ENCODE results near the gene TRAPPC10. TPM values are rescaled to one million over a fixed set of nuclear protein-coding genes. Genes with fewer than 3 reads are reported as not detected.
A peak's percentile ranks its signal among the peaks of the same experiment; 100 is the strongest.

The TRAPPC10 gene
- total RNA-seq, 1 donor from 2014 or later = 41.7 TPM

GRCh38 chr21:44074315-44074958 lies 62.3 kb downstream of the TRAPPC10 start:
- Mint-ChIP-seq H3K27me3 (ENCODE audit: unreplicated experiment) (no peaks in the 10 kb centered on the region), H3K4me3 (ENCODE audit: unreplicated experiment) (no peak overlapping the region), H3K36me3 (ENCODE audit: unreplicated experiment) (peaks cover 31% of the 10 kb centered on the region), H3K27ac (ENCODE audit: unreplicated experiment) (no peak overlapping the region), H3K9me3 (ENCODE audit: unreplicated experiment) (no peaks in the 10 kb centered on the region), H3K4me1 (ENCODE audit: unreplicated experiment) (no peaks in the 10 kb centered on the region)
- TF ChIP-seq CTCF (IDR thresholded peaks at IDR 0.05) = no peak
- no peak for DNase-seq (ENCODE audit: extremely low spot score, unreplicated experiment)

GRCh38 chr21:44076316-44076715 lies 64.2 kb downstream of the TRAPPC10 start:
- H3K4me3 Mint-ChIP-seq (ENCODE audit: unreplicated experiment) = no peak overlapping the region
- H3K9me3 Mint-ChIP-seq (ENCODE audit: unreplicated experiment) = no peaks in the 10 kb centered on the region
- H3K4me1 Mint-ChIP-seq (ENCODE audit: unreplicated experiment) = no peaks in the 10 kb centered on the region
- no peaks in the 10 kb centered on the region for H3K27me3 Mint-ChIP-seq (ENCODE audit: unreplicated experiment)
- DNase-seq (ENCODE audit: extremely low spot score, unreplicated experiment) = no peak
- peaks cover 40% of the 10 kb centered on the region for H3K36me3 Mint-ChIP-seq (ENCODE audit: unreplicated experiment)
- TF ChIP-seq CTCF (IDR thresholded peaks at IDR 0.05) = no peak
- no peak overlapping the region for H3K27ac Mint-ChIP-seq (ENCODE audit: unreplicated experiment)

GRCh38 chr21:44078411-44078981 lies 66.4 kb downstream of the TRAPPC10 start:
- H3K27ac Mint-ChIP-seq (ENCODE audit: unreplicated experiment) = no peak overlapping the region
- no peak for TF ChIP-seq CTCF (IDR thresholded peaks at IDR 0.05)
- no peaks in the 10 kb centered on the region for H3K27me3 Mint-ChIP-seq (ENCODE audit: unreplicated experiment)
- no peak overlapping the region for H3K4me3 Mint-ChIP-seq (ENCODE audit: unreplicated experiment)
- peaks cover 57% of the 10 kb centered on the region for H3K36me3 Mint-ChIP-seq (ENCODE audit: unreplicated experiment)
- no peaks in the 10 kb centered on the region for H3K4me1 Mint-ChIP-seq (ENCODE audit: unreplicated experiment)
- no peaks in the 10 kb centered on the region for H3K9me3 Mint-ChIP-seq (ENCODE audit: unreplicated experiment)
- DNase-seq (ENCODE audit: extremely low spot score, unreplicated experiment) = no peak

- Mint-ChIP-seq H3K4me3 (ENCODE audit: unreplicated experiment) (no peak overlapping the region), H3K4me1 (ENCODE audit: unreplicated experiment) (no peaks in the 10 kb centered on the region), H3K27ac (ENCODE audit: unreplicated experiment) (no peak overlapping the region), H3K36me3 (ENCODE audit: unreplicated experiment) (peaks cover 59% of the 10 kb centered on the region), H3K9me3 (ENCODE audit: unreplicated experiment) (no peaks in the 10 kb centered on the region), H3K27me3 (ENCODE audit: unreplicated experiment) (no peaks in the 10 kb centered on the region)
- no peak for DNase-seq (ENCODE audit: extremely low spot score, unreplicated experiment)
- no peak for TF ChIP-seq CTCF (IDR thresholded peaks at IDR 0.05)
Measured at GRCh38 chr21:44079446-44079845, 67.3 kb downstream of the TRAPPC10 start.

GRCh38 chr21:44079846-44080245 lies 67.7 kb downstream of the TRAPPC10 start:
- no peaks in the 10 kb centered on the region for H3K9me3 Mint-ChIP-seq (ENCODE audit: unreplicated experiment)
- no peak for TF ChIP-seq CTCF (IDR thresholded peaks at IDR 0.05)
- H3K27me3 Mint-ChIP-seq (ENCODE audit: unreplicated experiment) = no peaks in the 10 kb centered on the region
- H3K36me3 Mint-ChIP-seq (ENCODE audit: unreplicated experiment) = peaks cover 57% of the 10 kb centered on the region
- H3K27ac Mint-ChIP-seq (ENCODE audit: unreplicated experiment) = peak overlapping the region; percentile 27
- no peaks in the 10 kb centered on the region for H3K4me1 Mint-ChIP-seq (ENCODE audit: unreplicated experiment)
- H3K4me3 Mint-ChIP-seq (ENCODE audit: unreplicated experiment) = no peak overlapping the region
- no peak for DNase-seq (ENCODE audit: extremely low spot score, unreplicated experiment)
